ENCODE measurements around the gene TAS2R1. TPM values are rescaled to one million over a fixed set of nuclear protein-coding genes. Genes with fewer than 3 reads are reported as not detected.

TAS2R1 gene
- polyA plus RNA-seq, 2 of the 4 experiments (the other 2 are of a cell fraction) = not detected

- 0% methylated on average over 2 of the region's 2 CpGs for WGBS (ENCODE audit: missing lambda C conversion rate)
- DNase-seq (ENCODE audit: low read depth in 1 of 2, low spot score in 1 of 2) (no peak), FAIRE-seq (no peak), ATAC-seq (no peak)
- ChIA-PET POLR2A (no interaction called here), CTCF (no interaction called here)
- Histone ChIP-seq H3K4me2 (no peak overlapping the region), H3K9me3 (no peaks in the 10 kb centered on the region), H3K27ac (no peak overlapping the region), H3K4me3 (no peak overlapping the region), H3K4me1 (no peaks in the 10 kb centered on the region)
- no peak for TF ChIP-seq NFE2L2 (conservative IDR thresholded peaks at IDR 0.05; ENCODE audit: low read length)
- no peak for TF ChIP-seq GATA3 (IDR thresholded peaks at IDR 0.05; ENCODE audit: borderline replicate concordance)
- no peak for TF ChIP-seq CHD2 (IDR thresholded peaks at IDR 0.05; ENCODE audit: low read length, partially characterized antibody)
- TF ChIP-seq FOSB (CRISPR knock-in tag; IDR thresholded peaks at IDR 0.05) = no peak
- no peak for TF ChIP-seq SREBF2 (IDR thresholded peaks at IDR 0.05)
- no peak for TF ChIP-seq KDM5A (IDR thresholded peaks at IDR 0.05)
- no peak for TF ChIP-seq REST (IDR thresholded peaks at IDR 0.05)
- no peak for TF ChIP-seq FOSL2 (IDR thresholded peaks at IDR 0.05)
- TF ChIP-seq FOSL2 (CRISPR knock-in tag; IDR thresholded peaks at IDR 0.05) = no peak
- no peak for TF ChIP-seq HOXB5 (CRISPR knock-in tag; IDR thresholded peaks at IDR 0.05)
- no peak for TF ChIP-seq SMC3 (IDR thresholded peaks at IDR 0.05)
- TF ChIP-seq PHF8 (IDR thresholded peaks at IDR 0.05; ENCODE audit: borderline replicate concordance, low read depth) = no peak
- TF ChIP-seq CBX2 (IDR thresholded peaks at IDR 0.05; ENCODE audit: borderline replicate concordance, low read depth) = no peak
- TF ChIP-seq ESRRA (IDR thresholded peaks at IDR 0.05; ENCODE audit: borderline replicate concordance, low read length) = no peak
- no peak for TF ChIP-seq POLR2A (IDR thresholded peaks at IDR 0.05; ENCODE audit: low read length)
- TF ChIP-seq HOXB13 (CRISPR knock-in tag; IDR thresholded peaks at IDR 0.05; ENCODE audit: low read depth) = no peak
- TF ChIP-seq, protein P1, sequence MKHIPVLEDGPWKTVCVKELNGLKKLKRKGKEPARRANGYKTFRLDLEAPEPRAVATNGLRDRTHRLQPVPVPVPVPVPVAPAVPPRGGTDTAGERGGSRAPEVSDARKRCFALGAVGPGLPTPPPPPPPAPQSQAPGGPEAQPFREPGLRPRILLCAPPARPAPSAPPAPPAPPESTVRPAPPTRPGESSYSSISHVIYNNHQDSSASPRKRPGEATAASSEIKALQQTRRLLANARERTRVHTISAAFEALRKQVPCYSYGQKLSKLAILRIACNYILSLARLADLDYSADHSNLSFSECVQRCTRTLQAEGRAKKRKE (CRISPR knock-in tag; IDR thresholded peaks at IDR 0.05; ENCODE audit: low read depth) = no peak
- TF ChIP-seq JUNB (IDR thresholded peaks at IDR 0.05) = no peak
- no peak for TF ChIP-seq RFX5 (IDR thresholded peaks at IDR 0.05)
These were observed 4.4 kb downstream of the TAS2R1 start for GRCh38 chr5:9625731-9626130.

GRCh38 chr5:9625286-9625685 is 4.9 kb downstream of the TAS2R1 start:
- CTCF ChIA-PET = no interaction called here
- FAIRE-seq = no peak

More at GRCh38 chr5:9625286-9625685, 4.9 kb downstream of the TAS2R1 start:
- TF ChIP-seq, protein P2, sequence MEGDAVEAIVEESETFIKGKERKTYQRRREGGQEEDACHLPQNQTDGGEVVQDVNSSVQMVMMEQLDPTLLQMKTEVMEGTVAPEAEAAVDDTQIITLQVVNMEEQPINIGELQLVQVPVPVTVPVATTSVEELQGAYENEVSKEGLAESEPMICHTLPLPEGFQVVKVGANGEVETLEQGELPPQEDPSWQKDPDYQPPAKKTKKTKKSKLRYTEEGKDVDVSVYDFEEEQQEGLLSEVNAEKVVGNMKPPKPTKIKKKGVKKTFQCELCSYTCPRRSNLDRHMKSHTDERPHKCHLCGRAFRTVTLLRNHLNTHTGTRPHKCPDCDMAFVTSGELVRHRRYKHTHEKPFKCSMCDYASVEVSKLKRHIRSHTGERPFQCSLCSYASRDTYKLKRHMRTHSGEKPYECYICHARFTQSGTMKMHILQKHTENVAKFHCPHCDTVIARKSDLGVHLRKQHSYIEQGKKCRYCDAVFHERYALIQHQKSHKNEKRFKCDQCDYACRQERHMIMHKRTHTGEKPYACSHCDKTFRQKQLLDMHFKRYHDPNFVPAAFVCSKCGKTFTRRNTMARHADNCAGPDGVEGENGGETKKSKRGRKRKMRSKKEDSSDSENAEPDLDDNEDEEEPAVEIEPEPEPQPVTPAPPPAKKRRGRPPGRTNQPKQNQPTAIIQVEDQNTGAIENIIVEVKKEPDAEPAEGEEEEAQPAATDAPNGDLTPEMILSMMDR (IDR thresholded peaks at IDR 0.05) = no peak
- no peaks in the 10 kb centered on the region for H3K4me1 ChIP-seq
- WGBS (ENCODE audit: missing lambda C conversion rate) = 16% methylated on average over 5 of the region's 5 CpGs
- no peak overlapping the region for H3K4me2 ChIP-seq
- POLR2A ChIA-PET = no interaction called here
- no peak overlapping the region for H3K27ac ChIP-seq
- no peaks in the 10 kb centered on the region for H3K9me3 ChIP-seq
- ATAC-seq (no peak), DNase-seq (ENCODE audit: low read depth in 1 of 2, low spot score in 1 of 2) (no peak)
- H3K4me3 ChIP-seq = no peak overlapping the region
